ENCODE measurements around the gene IREB2.
"Not testable (repeated sequence)": the region's sequence is repeated elsewhere in the genome, so short reads cannot be mapped to it uniquely, and the experiment has no call there.

Gene IREB2

DNA sequence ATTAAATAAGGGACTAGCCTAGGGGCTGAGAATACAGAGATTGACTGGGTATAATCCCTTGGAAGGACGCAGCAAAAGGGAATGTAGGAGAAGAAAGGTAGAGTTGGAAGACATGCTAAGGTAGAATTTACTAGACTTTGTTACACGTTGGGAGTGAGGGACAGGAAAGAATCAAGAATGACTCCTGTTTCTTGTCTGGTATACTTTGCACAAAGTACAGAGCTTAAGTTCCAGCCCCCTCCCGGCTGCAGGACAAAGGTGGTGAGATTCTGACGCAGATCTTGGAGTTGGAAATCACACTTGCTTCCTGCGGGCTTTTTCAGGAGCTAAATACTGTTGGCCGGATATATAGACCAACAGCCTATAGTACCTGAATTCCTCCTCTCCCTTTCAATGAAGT lies 70.3 kb downstream of the IREB2 start:
- Histone ChIP-seq H3K27me3 (ENCODE audit: control insufficient read depth, insufficient read depth, low read length, poor library complexity, severe bottlenecking) (peaks cover 27% of the 10 kb centered on the region), H3K4me3 (ENCODE audit: insufficient read depth, low read depth, low read length) (peak overlapping the region; percentile 62), H3K9me3 (ENCODE audit: control insufficient read depth, low read length) (no peaks in the 10 kb centered on the region), H3K4me1 (ENCODE audit: control insufficient read depth, insufficient read depth, low read length) (no peaks in the 10 kb centered on the region), H3K27ac (ENCODE audit: insufficient read depth, low read depth, low read length, poor library complexity, severe bottlenecking) (no peak overlapping the region), H3K36me3 (ENCODE audit: control insufficient read depth, insufficient read depth, low read length) (no peaks in the 10 kb centered on the region)
- 58 to 60% methylated on average over 5 to 6 of the region's 6 CpGs for WGBS, 2 experiments

DNA sequence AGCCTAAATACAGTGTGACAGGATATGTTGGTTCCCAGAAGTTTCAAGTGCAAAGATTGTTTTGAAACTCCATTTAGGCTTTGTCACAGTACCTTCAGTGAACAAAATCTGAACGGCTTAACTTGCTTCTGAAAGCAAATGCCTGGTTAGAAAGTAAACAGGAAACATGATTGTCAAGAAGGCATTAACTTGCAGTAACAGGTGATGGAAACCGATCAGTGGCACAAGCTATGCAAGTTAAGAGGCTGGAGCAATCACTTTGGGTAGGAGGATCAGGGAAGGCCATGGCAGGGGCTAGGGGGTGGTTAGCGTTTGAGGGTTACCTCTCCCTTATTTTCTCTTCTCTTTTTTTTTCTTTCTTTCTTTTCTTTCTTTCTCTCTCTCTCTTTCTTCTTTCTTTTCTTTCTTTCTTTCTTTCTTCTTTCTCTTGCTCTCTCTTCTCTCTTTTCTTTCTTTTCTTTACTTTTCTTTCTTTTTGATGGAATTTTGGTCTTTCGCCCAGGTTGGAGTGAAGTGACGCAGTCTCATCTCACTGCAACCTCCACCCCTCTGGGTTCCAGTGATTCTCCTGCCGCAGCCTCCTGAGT lies 71.8 kb downstream of the IREB2 start:
- Histone ChIP-seq H3K4me1 (ENCODE audit: control insufficient read depth, insufficient read depth, low read length) (no peaks in the 10 kb centered on the region), H3K27ac (ENCODE audit: insufficient read depth, low read depth, low read length, poor library complexity, severe bottlenecking) (no peak overlapping the region), H3K36me3 (ENCODE audit: control insufficient read depth, insufficient read depth, low read length) (no peaks in the 10 kb centered on the region), H3K27me3 (ENCODE audit: control insufficient read depth, insufficient read depth, low read length, poor library complexity, severe bottlenecking) (peaks cover 27% of the 10 kb centered on the region), H3K4me3 (ENCODE audit: insufficient read depth, low read depth, low read length) (no peak overlapping the region), H3K9me3 (ENCODE audit: control insufficient read depth, low read length) (no peaks in the 10 kb centered on the region)
- 89 to 93% methylated on average over 5 to 6 of the region's 6 CpGs for WGBS, 2 experiments

DNA sequence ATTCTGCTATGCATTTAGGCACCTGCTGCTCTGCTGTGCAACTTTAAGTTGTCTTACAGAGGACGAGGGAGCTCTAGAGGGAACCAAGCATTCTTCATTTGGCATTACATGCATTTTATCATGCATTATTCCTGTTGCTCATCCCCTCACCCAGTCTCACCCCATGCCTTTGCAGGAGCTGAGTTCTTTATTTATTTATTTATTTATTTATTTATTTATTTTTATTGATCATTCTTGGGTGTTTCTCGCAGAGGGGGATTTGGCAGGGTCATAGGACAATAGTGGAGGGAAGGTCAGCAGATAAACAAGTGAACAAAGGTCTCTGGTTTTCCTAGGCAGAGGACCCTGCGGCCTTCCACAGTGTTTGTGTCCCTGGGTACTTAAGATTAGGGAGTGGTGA lies 82.0 kb downstream of the IREB2 start:
- not testable (repeated sequence) for H3K36me3 ChIP-seq (ENCODE audit: control insufficient read depth, insufficient read depth, low read length); H3K4me3 ChIP-seq (ENCODE audit: insufficient read depth, low read depth, low read length); H3K9me3 ChIP-seq (ENCODE audit: control insufficient read depth, low read length); H3K27me3 ChIP-seq (ENCODE audit: control insufficient read depth, insufficient read depth, low read length, poor library complexity, severe bottlenecking); H3K27ac ChIP-seq (ENCODE audit: insufficient read depth, low read depth, low read length, poor library complexity, severe bottlenecking); H3K4me1 ChIP-seq (ENCODE audit: control insufficient read depth, insufficient read depth, low read length)
- 85 to 86% methylated on average over 1 of the region's 3 CpGs for WGBS, 2 experiments

DNA sequence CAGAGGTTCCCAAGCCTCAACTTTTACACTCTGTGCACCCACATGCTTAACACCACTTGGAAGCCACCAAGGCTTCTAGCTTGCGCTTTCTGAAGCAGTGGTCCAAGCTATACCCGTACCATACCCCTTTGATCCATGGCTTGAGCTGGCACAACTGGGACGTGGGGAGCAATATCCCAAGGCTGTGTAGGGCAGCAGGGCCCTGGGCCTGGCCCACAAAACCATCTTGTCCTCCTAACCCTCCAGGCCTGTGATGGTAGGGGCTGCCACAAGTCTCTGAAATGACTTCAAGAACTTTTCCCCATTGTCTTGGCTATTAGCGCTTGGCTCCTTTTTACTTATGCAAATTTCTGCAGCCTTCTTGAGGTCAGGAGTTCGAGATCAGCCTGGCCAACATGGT lies 86.2 kb downstream of the IREB2 start:
- Histone ChIP-seq H3K4me1 (ENCODE audit: control insufficient read depth, insufficient read depth, low read length) (no peaks in the 10 kb centered on the region), H3K27ac (ENCODE audit: insufficient read depth, low read depth, low read length, poor library complexity, severe bottlenecking) (no peak overlapping the region), H3K27me3 (ENCODE audit: control insufficient read depth, insufficient read depth, low read length, poor library complexity, severe bottlenecking) (no peaks in the 10 kb centered on the region), H3K4me3 (ENCODE audit: insufficient read depth, low read depth, low read length) (no peak overlapping the region), H3K9me3 (ENCODE audit: control insufficient read depth, low read length) (peaks cover 3% of the 10 kb centered on the region), H3K36me3 (ENCODE audit: control insufficient read depth, insufficient read depth, low read length) (no peaks in the 10 kb centered on the region)
- WGBS, 2 experiments: 92 to 93% methylated on average over 5 of the region's 5 CpGs

DNA sequence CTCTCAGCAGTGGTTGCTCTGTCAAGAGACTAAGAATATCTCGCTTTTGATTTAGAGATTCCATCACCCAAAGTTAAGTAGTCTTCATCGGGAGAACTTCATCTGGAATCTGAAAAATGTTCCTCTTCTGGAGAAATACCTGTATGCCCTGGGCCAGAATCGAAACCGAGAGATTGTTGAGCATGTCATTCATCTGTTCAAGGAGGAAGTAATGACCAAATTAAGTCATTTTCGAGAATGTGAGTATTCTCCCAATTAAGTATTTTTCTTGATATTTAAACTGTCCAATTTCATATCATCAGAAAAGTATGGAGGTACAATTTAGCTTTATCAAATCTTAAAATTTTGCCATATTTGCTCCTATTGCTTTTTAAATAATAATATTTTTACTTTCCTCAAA lies 89.3 kb downstream of the IREB2 start:
- H3K4me1 ChIP-seq (ENCODE audit: control insufficient read depth, insufficient read depth, low read length): no peaks in the 10 kb centered on the region
- no peak overlapping the region for H3K4me3 ChIP-seq (ENCODE audit: insufficient read depth, low read depth, low read length)
- no peaks in the 10 kb centered on the region for H3K27me3 ChIP-seq (ENCODE audit: control insufficient read depth, insufficient read depth, low read length, poor library complexity, severe bottlenecking)
- no peaks in the 10 kb centered on the region for H3K36me3 ChIP-seq (ENCODE audit: control insufficient read depth, insufficient read depth, low read length)
- H3K27ac ChIP-seq (ENCODE audit: insufficient read depth, low read depth, low read length, poor library complexity, severe bottlenecking): no peak overlapping the region
- H3K9me3 ChIP-seq (ENCODE audit: control insufficient read depth, low read length): peaks cover 3% of the 10 kb centered on the region
- 92 to 99% methylated on average over 4 to 5 of the region's 5 CpGs for WGBS, 2 experiments

DNA sequence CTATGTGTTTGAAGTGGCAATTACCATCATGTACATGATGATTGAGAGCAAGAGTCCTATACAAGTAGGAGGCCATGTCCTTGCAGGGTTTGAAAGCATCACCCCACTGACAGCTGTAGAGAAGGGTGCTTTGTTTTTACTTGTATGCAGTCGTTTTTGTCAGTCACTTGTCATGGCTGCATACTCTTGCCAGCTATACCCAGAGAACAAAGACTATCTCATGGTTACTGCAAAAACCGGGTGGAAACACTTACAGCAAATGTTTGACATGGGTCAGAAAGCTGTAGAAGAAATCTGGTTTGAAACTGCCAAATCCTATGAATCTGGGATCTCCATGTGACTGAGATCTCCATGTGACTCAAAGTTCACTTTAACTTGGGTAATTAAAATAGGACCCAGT lies 95.3 kb downstream of the IREB2 start:
- Histone ChIP-seq H3K4me1 (ENCODE audit: control insufficient read depth, insufficient read depth, low read length) (no peaks in the 10 kb centered on the region), H3K27me3 (ENCODE audit: control insufficient read depth, insufficient read depth, low read length, poor library complexity, severe bottlenecking) (no peaks in the 10 kb centered on the region), H3K4me3 (ENCODE audit: insufficient read depth, low read depth, low read length) (no peak overlapping the region), H3K9me3 (ENCODE audit: control insufficient read depth, low read length) (no peaks in the 10 kb centered on the region), H3K36me3 (ENCODE audit: control insufficient read depth, insufficient read depth, low read length) (no peaks in the 10 kb centered on the region), H3K27ac (ENCODE audit: insufficient read depth, low read depth, low read length, poor library complexity, severe bottlenecking) (no peak overlapping the region)
- WGBS, 2 experiments: 63 to 67% methylated on average over 2 of the region's 2 CpGs

DNA sequence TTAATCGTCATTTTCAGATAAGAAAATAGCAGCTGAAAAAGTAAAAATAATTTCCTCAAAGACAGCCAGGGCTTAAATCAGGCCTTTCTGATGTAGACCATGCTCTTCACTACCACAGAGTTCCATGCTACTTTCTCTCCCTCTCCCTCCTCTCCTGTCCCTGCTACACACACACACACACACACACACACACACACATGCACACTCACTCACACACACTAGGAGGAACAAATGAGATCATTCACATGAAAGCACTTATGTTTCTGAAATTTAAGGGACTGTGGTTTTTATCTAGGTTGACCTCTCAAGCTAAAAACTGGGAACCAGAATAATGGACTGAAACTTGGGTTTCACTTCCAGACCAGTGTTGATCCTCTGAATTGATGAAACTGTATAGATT lies 98.1 kb downstream of the IREB2 start:
- H3K36me3 ChIP-seq (ENCODE audit: control insufficient read depth, insufficient read depth, low read length): no peaks in the 10 kb centered on the region
- H3K9me3 ChIP-seq (ENCODE audit: control insufficient read depth, low read length): no peaks in the 10 kb centered on the region
- H3K27me3 ChIP-seq (ENCODE audit: control insufficient read depth, insufficient read depth, low read length, poor library complexity, severe bottlenecking): no peaks in the 10 kb centered on the region
- no peak overlapping the region for H3K27ac ChIP-seq (ENCODE audit: insufficient read depth, low read depth, low read length, poor library complexity, severe bottlenecking)
- WGBS, 2 experiments: 100% methylated on average over 1 of the region's 1 CpG; no CpG with 5 or more reads in 1 of the 2 experiments
- no peaks in the 10 kb centered on the region for H3K4me1 ChIP-seq (ENCODE audit: control insufficient read depth, insufficient read depth, low read length)
- H3K4me3 ChIP-seq (ENCODE audit: insufficient read depth, low read depth, low read length): no peak overlapping the region

DNA sequence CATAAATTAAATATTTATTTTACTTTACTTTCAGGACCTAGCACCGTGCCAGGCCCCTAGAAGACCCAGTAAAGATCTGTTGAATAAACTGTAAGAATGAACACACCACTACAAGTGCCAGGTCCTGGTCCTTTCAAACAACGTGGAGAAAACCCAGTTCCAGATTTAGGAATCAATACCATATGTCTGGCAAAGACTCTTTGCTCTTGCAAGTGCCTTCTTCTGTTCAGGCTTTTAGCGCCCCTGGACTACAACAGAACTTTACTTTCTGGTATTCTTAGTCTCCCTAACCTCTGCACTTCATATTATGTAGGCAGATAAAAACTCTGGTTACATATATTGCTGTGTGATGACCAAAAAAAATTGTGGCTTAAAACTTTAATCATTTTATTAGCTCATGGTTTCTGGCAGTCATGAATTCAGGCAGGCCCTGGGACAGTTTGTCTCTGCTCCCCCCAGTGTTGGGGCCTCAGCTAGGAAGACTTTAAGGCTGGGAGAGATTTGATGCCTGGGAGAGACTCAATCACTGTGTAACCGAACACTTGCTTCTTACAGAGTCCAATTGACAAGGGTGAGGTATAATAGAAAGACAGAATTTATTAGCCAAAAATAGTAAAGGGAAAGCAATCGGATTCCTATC lies 99.4 kb downstream of the IREB2 start:
- Histone ChIP-seq H3K4me1 (ENCODE audit: control insufficient read depth, insufficient read depth, low read length) (peaks cover 10% of the 10 kb centered on the region), H3K4me3 (ENCODE audit: insufficient read depth, low read depth, low read length) (no peak overlapping the region), H3K36me3 (ENCODE audit: control insufficient read depth, insufficient read depth, low read length) (no peaks in the 10 kb centered on the region), H3K27me3 (ENCODE audit: control insufficient read depth, insufficient read depth, low read length, poor library complexity, severe bottlenecking) (no peaks in the 10 kb centered on the region), H3K27ac (ENCODE audit: insufficient read depth, low read depth, low read length, poor library complexity, severe bottlenecking) (no peak overlapping the region), H3K9me3 (ENCODE audit: control insufficient read depth, low read length) (no peaks in the 10 kb centered on the region)
- WGBS, 2 experiments: 87 to 90% methylated on average over 4 to 5 of the region's 5 CpGs

DNA sequence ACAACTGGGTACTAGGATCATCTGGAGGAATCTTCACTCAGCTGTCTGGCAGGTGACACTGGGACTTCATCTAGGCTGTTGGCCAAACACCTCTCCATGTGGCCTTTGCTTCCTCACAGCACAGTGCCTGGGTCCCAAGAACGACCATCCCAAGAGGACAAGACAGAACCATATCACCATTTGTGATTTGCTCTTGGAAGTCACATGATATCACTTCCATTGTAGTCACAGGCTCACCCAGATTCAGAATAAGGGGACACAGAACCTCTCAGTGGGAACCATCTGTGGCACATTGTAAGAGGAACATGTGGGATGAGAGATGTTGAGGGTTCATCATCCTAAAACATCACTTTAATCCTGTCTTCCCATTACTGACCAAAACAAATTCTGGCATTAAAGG lies 100.3 kb downstream of the IREB2 start:
- H3K27ac ChIP-seq (ENCODE audit: insufficient read depth, low read depth, low read length, poor library complexity, severe bottlenecking): no peak overlapping the region
- H3K27me3 ChIP-seq (ENCODE audit: control insufficient read depth, insufficient read depth, low read length, poor library complexity, severe bottlenecking): no peaks in the 10 kb centered on the region
- H3K36me3 ChIP-seq (ENCODE audit: control insufficient read depth, insufficient read depth, low read length): no peaks in the 10 kb centered on the region
- 80 to 89% methylated on average over 1 of the region's 1 CpG for WGBS, 2 experiments
- H3K9me3 ChIP-seq (ENCODE audit: control insufficient read depth, low read length): no peaks in the 10 kb centered on the region
- H3K4me3 ChIP-seq (ENCODE audit: insufficient read depth, low read depth, low read length): no peak overlapping the region
- H3K4me1 ChIP-seq (ENCODE audit: control insufficient read depth, insufficient read depth, low read length): peaks cover 12% of the 10 kb centered on the region

DNA sequence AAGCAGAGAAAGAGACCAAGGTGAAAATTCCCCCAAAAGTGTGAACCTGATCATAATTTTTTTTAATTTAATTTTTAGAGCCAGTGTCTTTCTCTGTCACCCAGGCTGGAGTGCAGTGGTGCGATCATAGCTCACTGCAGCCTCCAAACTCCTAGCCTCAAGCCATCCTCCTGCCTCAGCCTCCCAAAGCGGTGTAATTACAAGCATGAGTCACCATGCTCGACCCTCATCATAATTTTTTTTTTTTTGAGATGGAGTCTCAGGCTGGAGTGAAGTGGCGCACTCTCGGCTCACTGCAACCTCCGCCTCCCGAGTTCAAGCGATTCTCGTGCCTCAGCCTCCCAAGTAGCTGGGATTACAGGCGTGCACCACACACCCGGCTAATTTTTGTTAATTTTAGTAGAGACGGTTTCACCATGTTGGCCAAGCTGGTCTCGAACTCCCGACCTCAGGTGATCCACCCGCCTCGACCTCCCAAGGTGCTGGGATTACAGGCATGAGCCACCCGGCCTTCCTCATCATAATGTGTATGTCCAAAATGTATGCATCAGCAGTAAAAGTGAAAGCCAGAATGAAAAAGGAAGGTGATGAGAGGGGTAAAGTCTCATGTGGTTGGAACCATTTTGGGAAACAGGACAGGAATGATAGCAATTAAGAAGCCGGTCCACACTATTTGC lies 101.6 kb downstream of the IREB2 start:
- 80 to 83% methylated on average over 18 of the region's 18 CpGs for WGBS, 2 experiments
- Histone ChIP-seq H3K4me3 (ENCODE audit: insufficient read depth, low read depth, low read length) (peak overlapping the region; percentile 83), H3K4me1 (ENCODE audit: control insufficient read depth, insufficient read depth, low read length) (peaks cover 12% of the 10 kb centered on the region)
- not testable (repeated sequence) for H3K27ac ChIP-seq (ENCODE audit: insufficient read depth, low read depth, low read length, poor library complexity, severe bottlenecking); H3K27me3 ChIP-seq (ENCODE audit: control insufficient read depth, insufficient read depth, low read length, poor library complexity, severe bottlenecking); H3K9me3 ChIP-seq (ENCODE audit: control insufficient read depth, low read length); H3K36me3 ChIP-seq (ENCODE audit: control insufficient read depth, insufficient read depth, low read length)
